ENCODE data around the gene HTT. TPM values are rescaled to one million over a fixed set of nuclear protein-coding genes. Genes with fewer than 3 reads are reported as not detected.
A peak's percentile ranks its signal among the peaks of the same experiment; 100 is the strongest.

Gene HTT
- total and polyA plus RNA-seq, 4 donors = 38.9 to 51.5 (median 40.9) TPM

GRCh38 chr4:3276986-3277385, 202.5 kb downstream of the HTT start:
- DNase-seq (ENCODE audit: low read depth in 4 of 6, low spot score in 6 of 6) = peak in 2 of 6 donors; percentile 68 to 85
- H3K4me1 ChIP-seq (ENCODE audit: control insufficient read depth, insufficient read depth, low read length) = no peaks in the 10 kb centered on the region
- H3K27ac ChIP-seq (ENCODE audit: low read depth, low read length) = no peak overlapping the region
- no peaks in the 10 kb centered on the region for H3K27me3 ChIP-seq (ENCODE audit: control insufficient read depth, insufficient read depth, low read length)
- 43% methylated on average over 3 of the region's 9 CpGs for WGBS (ENCODE audit: insufficient coverage)
- H3K9me3 ChIP-seq (ENCODE audit: control insufficient read depth, insufficient read depth, low read length) = no peaks in the 10 kb centered on the region
- H3K4me3 ChIP-seq (ENCODE audit: low read depth, low read length) = no peak overlapping the region
- no peaks in the 10 kb centered on the region for H3K36me3 ChIP-seq (ENCODE audit: control insufficient read depth, insufficient read depth, low read length)

- H3K27ac ChIP-seq (ENCODE audit: low read depth, low read length) = no peak overlapping the region
- H3K4me3 ChIP-seq (ENCODE audit: low read depth, low read length) = no peak overlapping the region
- WGBS (ENCODE audit: insufficient coverage) = 86% methylated on average over 3 of the region's 3 CpGs
- no peaks in the 10 kb centered on the region for H3K4me1 ChIP-seq (ENCODE audit: control insufficient read depth, insufficient read depth, low read length)
- no peak for DNase-seq (ENCODE audit: low read depth in 4 of 6, low spot score in 6 of 6)
- no peaks in the 10 kb centered on the region for H3K36me3 ChIP-seq (ENCODE audit: control insufficient read depth, insufficient read depth, low read length)
- no peaks in the 10 kb centered on the region for H3K27me3 ChIP-seq (ENCODE audit: control insufficient read depth, insufficient read depth, low read length)
- H3K9me3 ChIP-seq (ENCODE audit: control insufficient read depth, insufficient read depth, low read length) = no peaks in the 10 kb centered on the region
Measured at GRCh38 chr4:3280466-3280865, 206.0 kb downstream of the HTT start.

- no peaks in the 10 kb centered on the region for H3K9me3 ChIP-seq (ENCODE audit: control insufficient read depth, insufficient read depth, low read length)
- H3K27ac ChIP-seq (ENCODE audit: low read depth, low read length) = no peak overlapping the region
- no peak overlapping the region for H3K4me3 ChIP-seq (ENCODE audit: low read depth, low read length)
- peaks cover 29% of the 10 kb centered on the region for H3K4me1 ChIP-seq (ENCODE audit: control insufficient read depth, insufficient read depth, low read length)
- H3K36me3 ChIP-seq (ENCODE audit: control insufficient read depth, insufficient read depth, low read length) = peaks cover 6% of the 10 kb centered on the region
- H3K27me3 ChIP-seq (ENCODE audit: control insufficient read depth, insufficient read depth, low read length) = no peaks in the 10 kb centered on the region
- no peak for DNase-seq (ENCODE audit: low read depth in 4 of 6, low spot score in 6 of 6)
- WGBS (ENCODE audit: insufficient coverage) = 91% methylated on average over 3 of the region's 6 CpGs
Measured at GRCh38 chr4:3283483-3283882, 209.0 kb downstream of the HTT start.

- Histone ChIP-seq H3K4me1 (ENCODE audit: control insufficient read depth, insufficient read depth, low read length) (peaks cover 33% of the 10 kb centered on the region), H3K27me3 (ENCODE audit: control insufficient read depth, insufficient read depth, low read length) (no peaks in the 10 kb centered on the region), H3K9me3 (ENCODE audit: control insufficient read depth, insufficient read depth, low read length) (no peaks in the 10 kb centered on the region), H3K4me3 (ENCODE audit: low read depth, low read length) (no peak overlapping the region), H3K27ac (ENCODE audit: low read depth, low read length) (no peak overlapping the region), H3K36me3 (ENCODE audit: control insufficient read depth, insufficient read depth, low read length) (peaks cover 6% of the 10 kb centered on the region)
- 70% methylated on average over 9 of the region's 13 CpGs for WGBS (ENCODE audit: insufficient coverage)
- DNase-seq (ENCODE audit: low read depth in 4 of 6, low spot score in 6 of 6) = peak in 1 of 6 donors; percentile 16
Measured at GRCh38 chr4:3283916-3284315, 209.4 kb downstream of the HTT start.

GRCh38 chr4:3284734-3285557, 210.5 kb downstream of the HTT start:
- no peak overlapping the region for H3K4me3 ChIP-seq (ENCODE audit: low read depth, low read length)
- H3K27ac ChIP-seq (ENCODE audit: low read depth, low read length) = no peak overlapping the region
- peaks cover 34% of the 10 kb centered on the region for H3K4me1 ChIP-seq (ENCODE audit: control insufficient read depth, insufficient read depth, low read length)
- no peak for DNase-seq (ENCODE audit: low read depth in 4 of 6, low spot score in 6 of 6)
- peaks cover 6% of the 10 kb centered on the region for H3K36me3 ChIP-seq (ENCODE audit: control insufficient read depth, insufficient read depth, low read length)
- H3K9me3 ChIP-seq (ENCODE audit: control insufficient read depth, insufficient read depth, low read length) = no peaks in the 10 kb centered on the region
- 96% methylated on average over 23 of the region's 24 CpGs for WGBS (ENCODE audit: insufficient coverage)
- H3K27me3 ChIP-seq (ENCODE audit: control insufficient read depth, insufficient read depth, low read length) = no peaks in the 10 kb centered on the region

GRCh38 chr4:3285558-3286334, 211.3 kb downstream of the HTT start:
- no peak for DNase-seq (ENCODE audit: low read depth in 4 of 6, low spot score in 6 of 6)
- no peak overlapping the region for H3K4me3 ChIP-seq (ENCODE audit: low read depth, low read length)

GRCh38 chr4:3286335-3287175, 212.1 kb downstream of the HTT start:
- H3K27me3 ChIP-seq (ENCODE audit: control insufficient read depth, insufficient read depth, low read length) = no peaks in the 10 kb centered on the region
- no peak overlapping the region for H3K4me3 ChIP-seq (ENCODE audit: low read depth, low read length)
- peaks cover 47% of the 10 kb centered on the region for H3K4me1 ChIP-seq (ENCODE audit: control insufficient read depth, insufficient read depth, low read length)
- no peaks in the 10 kb centered on the region for H3K9me3 ChIP-seq (ENCODE audit: control insufficient read depth, insufficient read depth, low read length)
- H3K27ac ChIP-seq (ENCODE audit: low read depth, low read length) = no peak overlapping the region
- peaks cover 11% of the 10 kb centered on the region for H3K36me3 ChIP-seq (ENCODE audit: control insufficient read depth, insufficient read depth, low read length)
- DNase-seq (ENCODE audit: low read depth in 4 of 6, low spot score in 6 of 6) = no peak
- 71% methylated on average over 30 of the region's 32 CpGs for WGBS (ENCODE audit: insufficient coverage)

More at GRCh38 chr4:3285558-3286334, 211.3 kb downstream of the HTT start:
- no peak overlapping the region for H3K27ac ChIP-seq (ENCODE audit: low read depth, low read length)
- peaks cover 39% of the 10 kb centered on the region for H3K4me1 ChIP-seq (ENCODE audit: control insufficient read depth, insufficient read depth, low read length)
- H3K27me3 ChIP-seq (ENCODE audit: control insufficient read depth, insufficient read depth, low read length) = no peaks in the 10 kb centered on the region
- H3K36me3 ChIP-seq (ENCODE audit: control insufficient read depth, insufficient read depth, low read length) = peaks cover 11% of the 10 kb centered on the region
- 75% methylated on average over 38 of the region's 38 CpGs for WGBS (ENCODE audit: insufficient coverage)
- no peaks in the 10 kb centered on the region for H3K9me3 ChIP-seq (ENCODE audit: control insufficient read depth, insufficient read depth, low read length)

GRCh38 chr4:3287271-3287971, 212.9 kb downstream of the HTT start:
- 45% methylated on average over 10 of the region's 14 CpGs for WGBS (ENCODE audit: insufficient coverage)
- H3K4me3 ChIP-seq (ENCODE audit: low read depth, low read length) = no peak overlapping the region
- DNase-seq (ENCODE audit: low read depth in 4 of 6, low spot score in 6 of 6) = peak in 2 of 6 donors; percentile 76 to 87

More at GRCh38 chr4:3287271-3287971, 212.9 kb downstream of the HTT start:
- Histone ChIP-seq H3K4me1 (ENCODE audit: control insufficient read depth, insufficient read depth, low read length) (peaks cover 51% of the 10 kb centered on the region), H3K27ac (ENCODE audit: low read depth, low read length) (no peak overlapping the region), H3K36me3 (ENCODE audit: control insufficient read depth, insufficient read depth, low read length) (peaks cover 11% of the 10 kb centered on the region), H3K9me3 (ENCODE audit: control insufficient read depth, insufficient read depth, low read length) (no peaks in the 10 kb centered on the region), H3K27me3 (ENCODE audit: control insufficient read depth, insufficient read depth, low read length) (no peaks in the 10 kb centered on the region)
